K562 (cell line): ENCODE results near the gene TLNRD1. TPM values are rescaled to one million over a fixed set of nuclear protein-coding genes. Genes with fewer than 3 reads are reported as not detected.

Experiments
- ATF3 ChIP-seq, 2 experiments: fragments of 450-650 bp in 1 of 2; sonication (generic) in 1 of 2; formaldehyde crosslinking in 1 of 2; IDR thresholded peaks in 1 of 2; conservative IDR thresholded peaks in 1 of 2; 2 replicates each; pipeline versions ENCODE4 v1.6.1 to v1.8.1; 2016 to 2023; ENCODE audit warnings: mild to moderate bottlenecking in 2 of 2, moderate library complexity in 2 of 2, inconsistent platforms in 1 of 2, missing genetic modification reagents in 1 of 2
- C11orf30 ChIP-seq: fragments of 450-650 bp; IDR thresholded peaks from 2 replicates; pipeline ENCODE4 v1.6.1; 2016; ENCODE audit warnings: low read depth, mild to moderate bottlenecking
- CTBP1 ChIP-seq: fragments of 450-650 bp; IDR thresholded peaks from 2 replicates; pipeline ENCODE4 v1.6.1; 2016; ENCODE audit warnings: borderline replicate concordance
- ETV5 ChIP-seq: sonication (generic); formaldehyde crosslinking; IDR thresholded peaks from 2 replicates; pipeline ENCODE4 v1.4.0; 2020; ENCODE audit warnings: low read depth, mild to moderate bottlenecking, missing genetic modification reagents
- GTF2A2 ChIP-seq: IDR thresholded peaks from 2 replicates; pipeline ENCODE4 v1.6.1; 2016; ENCODE audit warnings: mild to moderate bottlenecking, missing genetic modification characterization, missing compliant biosample characterization
- HNRNPLL ChIP-seq: fragments of 200-400 bp; formaldehyde crosslinking; IDR thresholded peaks from 2 replicates; pipeline ENCODE4 v1.6.1; 2017; ENCODE audit warnings: low read length, low read depth, mild to moderate bottlenecking; ENCODE audit not compliant: poor library complexity, severe bottlenecking
- JUND ChIP-seq, 2 experiments: IDR thresholded peaks; 2 replicates in 1 of 2; 3 replicates in 1 of 2; pipeline ENCODE4 v1.6.1; 2011; ENCODE audit warnings: borderline replicate concordance in 2 of 2, low read depth in 2 of 2, low read length in 2 of 2, improper control_type of control experiment in 1 of 2, missing biosample characterization in 1 of 2, missing genetic modification characterization in 1 of 2, missing genetic modification reagents in 1 of 2
- KDM4B ChIP-seq, 2 experiments: fragments of 450-650 bp in 1 of 2; sonication (generic) in 1 of 2; IDR thresholded peaks; 2 replicates each; pipeline ENCODE4 v1.6.1; 2016 to 2017; ENCODE audit warnings: borderline replicate concordance in 2 of 2, antibody characterized with exemption in 1 of 2, low read depth in 1 of 2, mild to moderate bottlenecking in 1 of 2
- KDM5B ChIP-seq: fragments of 200-600 bp; sonication (generic); IDR thresholded peaks from 2 replicates; pipeline ENCODE4 v1.6.1; 2012; ENCODE audit warnings: low read depth, mild to moderate bottlenecking, moderate library complexity, low read length, control low read depth, inconsistent platforms; ENCODE audit not compliant: insufficient replicate concordance
- NBN ChIP-seq: fragments of 450-650 bp; IDR thresholded peaks from 2 replicates; pipeline ENCODE4 v1.6.1; 2016; ENCODE audit warnings: low read depth, mild to moderate bottlenecking
- PRPF4 ChIP-seq: fragments of 200-400 bp; formaldehyde crosslinking; IDR thresholded peaks from one replicate; pipeline ENCODE4 v1.6.1; 2017; ENCODE audit warnings: low read length, low read depth, mild to moderate bottlenecking; ENCODE audit not compliant: insufficient read depth, poor library complexity, severe bottlenecking
- RFX7 ChIP-seq: fragments of 250-450 bp; sonication (Bioruptor Pico); IDR thresholded peaks from 2 replicates; pipeline ENCODE4 v1.5.1; 2021; ENCODE audit warnings: mild to moderate bottlenecking
- SAFB ChIP-seq: fragments of 200-400 bp; formaldehyde crosslinking; IDR thresholded peaks from 2 replicates; pipeline ENCODE4 v1.6.1; 2017; ENCODE audit warnings: low read depth, low read length, borderline replicate concordance
- SMARCB1 ChIP-seq: IDR thresholded peaks from 2 replicates; pipeline ENCODE4 v1.6.1; 2011; ENCODE audit warnings: improper control_type of control experiment, low read depth; ENCODE audit not compliant: insufficient read length
- SMARCE1 ChIP-seq: fragments of 450-650 bp; IDR thresholded peaks from 2 replicates; pipeline ENCODE4 v1.7.1; 2016; ENCODE audit warnings: mild to moderate bottlenecking
- ZC3H11A ChIP-seq: IDR thresholded peaks from 2 replicates; pipeline ENCODE4 v1.6.1; 2012; ENCODE audit warnings: low read depth, low read length, improper control_type of control experiment
- ZNF146 ChIP-seq: IDR thresholded peaks from one replicate; pipeline ENCODE4 v1.6.1; 2018; ENCODE audit warnings: missing compliant biosample characterization; ENCODE audit not compliant: unreplicated experiment
- ZNF583 ChIP-seq: fragments of 250-450 bp; sonication (Bioruptor Pico); IDR thresholded peaks from 2 replicates; pipeline ENCODE4 v1.4.0; 2020
- polyA plus RNA-seq, 8 experiments: library from polyadenylated mRNA; depleted of rRNA in 4 of 8; stranded (reverse) in 5 of 8; unstranded in 3 of 8; fragments of >200 nt; fragmentation: Nextera tagmentation in 2 of 8; fragmentation: Illumina TruSeq in 1 of 8; extraction: Ambion mirVana in 2 of 8; extraction: Trizol in 1 of 8; gene quantifications; 2 replicates each; pipeline versions ENCODE4 v1.2.1 to v1.2.3, GENCODE V29; 2011 to 2014; ENCODE audit warnings: inconsistent platforms in 1 of 8, missing spikeins in 1 of 8
- total RNA-seq, 7 experiments: library from RNA; depleted of rRNA in 6 of 7; stranded (reverse); fragments of >200 nt in 6 of 7; fragmentation: Illumina TruSeq in 2 of 7; extraction: Trizol in 2 of 7; gene quantifications; 2 replicates each; pipeline versions ENCODE4 v1.2.1 to v1.2.3, GENCODE V29; 2011 to 2021; ENCODE audit warnings: low replicate concordance in 1 of 7

The TLNRD1 gene
- total and polyA plus RNA-seq, 9 of the 15 experiments (the other 6 are each of a cell fraction or from before 2014, with no cell fraction given), result 1.1 to 33.1 (median 5.7) TPM

- TF ChIP-seq GTF2A2 (no peak), PRPF4 (no peak), C11orf30 (no peak), NBN (no peak), ATF3 (IDR thresholded peaks at IDR 0.05) (peak; percentile 86), ATF3 (CRISPR knock-in tag; conservative IDR thresholded peaks at IDR 0.05) (no peak), SAFB (no peak), CTBP1 (no peak), SMARCE1 (peak; percentile 26; the same call in 1 of the 2 replicates), JUND (IDR thresholded peaks at IDR 0.05; ENCODE audit: borderline replicate concordance, low read depth, low read length) (peak; percentile 88), JUND (tag; IDR thresholded peaks at IDR 0.05; ENCODE audit: borderline replicate concordance, low read depth, low read length) (peak; percentile 85), HNRNPLL (no peak), ZC3H11A (no peak), SMARCB1 (no peak), KDM4B (IDR thresholded peaks at IDR 0.05; ENCODE audit: borderline replicate concordance in 2 of 2, low read depth in 1 of 2) (no peak), ZNF146 (CRISPR knock-in tag) (no peak), RFX7 (no peak), ZNF583 (CRISPR knock-in tag) (no peak), ETV5 (CRISPR knock-in tag) (no peak), KDM5B (no peak)
Measured at GRCh38 chr15:80978685-80979329, 21.9 kb upstream of the TLNRD1 start (continued).
